GM12864 (cell line): ENCODE data around the gene PIK3R2.

ENCODE experiments used
- DNase-seq: peaks from one replicate; pipeline ENCODE4 v3.0.0-alpha.2; 2011; ENCODE audit warnings: low read depth
- H3K4me3 ChIP-seq: 2 replicates; pipeline ENCODE4 v1.5.1; 2011; ENCODE audit warnings: mild to moderate bottlenecking, low read depth, low read length, control low read depth
- TF ChIP-seq, protein P1 (sequence below): IDR thresholded peaks from 2 replicates; pipeline ENCODE4 v1.5.1; 2011; ENCODE audit warnings: low read depth, mild to moderate bottlenecking, moderate library complexity, low read length, control low read depth, inconsistent platforms; ENCODE audit errors: missing control alignments

Gene PIK3R2

DNA sequence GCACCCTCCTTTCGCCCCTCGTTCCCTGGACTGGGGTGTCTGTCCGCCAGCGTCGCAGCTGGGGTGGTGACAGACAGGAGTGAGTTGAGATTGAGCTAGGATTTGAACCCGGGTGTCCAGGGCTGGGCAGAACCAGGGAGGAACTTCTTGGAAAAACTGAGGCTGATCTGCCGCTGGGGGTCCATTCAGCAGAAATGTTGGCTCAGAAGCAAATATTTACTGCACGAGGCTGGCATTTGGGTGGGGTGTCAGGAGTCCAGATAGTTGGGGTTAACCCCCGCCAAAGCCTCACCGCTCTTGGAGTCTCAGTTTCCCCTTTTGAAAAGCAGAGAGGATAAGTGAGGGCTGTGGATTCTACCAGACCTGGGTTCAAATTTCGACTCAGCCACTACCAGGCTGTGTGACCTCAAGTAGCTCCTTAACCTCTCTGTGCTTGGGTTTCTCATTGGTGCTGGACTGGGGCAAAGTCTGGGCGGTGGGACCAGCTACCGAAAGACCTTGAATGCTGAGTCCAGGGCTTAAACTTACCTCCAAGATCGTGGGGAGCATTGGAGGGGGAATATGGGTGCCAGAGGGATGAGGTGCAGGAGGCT is 34.4 kb upstream of the PIK3R2 start:
- peak overlapping the region; percentile 81 for H3K4me3 ChIP-seq
- DNase-seq = no peak
- TF ChIP-seq, protein P1, sequence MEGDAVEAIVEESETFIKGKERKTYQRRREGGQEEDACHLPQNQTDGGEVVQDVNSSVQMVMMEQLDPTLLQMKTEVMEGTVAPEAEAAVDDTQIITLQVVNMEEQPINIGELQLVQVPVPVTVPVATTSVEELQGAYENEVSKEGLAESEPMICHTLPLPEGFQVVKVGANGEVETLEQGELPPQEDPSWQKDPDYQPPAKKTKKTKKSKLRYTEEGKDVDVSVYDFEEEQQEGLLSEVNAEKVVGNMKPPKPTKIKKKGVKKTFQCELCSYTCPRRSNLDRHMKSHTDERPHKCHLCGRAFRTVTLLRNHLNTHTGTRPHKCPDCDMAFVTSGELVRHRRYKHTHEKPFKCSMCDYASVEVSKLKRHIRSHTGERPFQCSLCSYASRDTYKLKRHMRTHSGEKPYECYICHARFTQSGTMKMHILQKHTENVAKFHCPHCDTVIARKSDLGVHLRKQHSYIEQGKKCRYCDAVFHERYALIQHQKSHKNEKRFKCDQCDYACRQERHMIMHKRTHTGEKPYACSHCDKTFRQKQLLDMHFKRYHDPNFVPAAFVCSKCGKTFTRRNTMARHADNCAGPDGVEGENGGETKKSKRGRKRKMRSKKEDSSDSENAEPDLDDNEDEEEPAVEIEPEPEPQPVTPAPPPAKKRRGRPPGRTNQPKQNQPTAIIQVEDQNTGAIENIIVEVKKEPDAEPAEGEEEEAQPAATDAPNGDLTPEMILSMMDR = no peak

DNA sequence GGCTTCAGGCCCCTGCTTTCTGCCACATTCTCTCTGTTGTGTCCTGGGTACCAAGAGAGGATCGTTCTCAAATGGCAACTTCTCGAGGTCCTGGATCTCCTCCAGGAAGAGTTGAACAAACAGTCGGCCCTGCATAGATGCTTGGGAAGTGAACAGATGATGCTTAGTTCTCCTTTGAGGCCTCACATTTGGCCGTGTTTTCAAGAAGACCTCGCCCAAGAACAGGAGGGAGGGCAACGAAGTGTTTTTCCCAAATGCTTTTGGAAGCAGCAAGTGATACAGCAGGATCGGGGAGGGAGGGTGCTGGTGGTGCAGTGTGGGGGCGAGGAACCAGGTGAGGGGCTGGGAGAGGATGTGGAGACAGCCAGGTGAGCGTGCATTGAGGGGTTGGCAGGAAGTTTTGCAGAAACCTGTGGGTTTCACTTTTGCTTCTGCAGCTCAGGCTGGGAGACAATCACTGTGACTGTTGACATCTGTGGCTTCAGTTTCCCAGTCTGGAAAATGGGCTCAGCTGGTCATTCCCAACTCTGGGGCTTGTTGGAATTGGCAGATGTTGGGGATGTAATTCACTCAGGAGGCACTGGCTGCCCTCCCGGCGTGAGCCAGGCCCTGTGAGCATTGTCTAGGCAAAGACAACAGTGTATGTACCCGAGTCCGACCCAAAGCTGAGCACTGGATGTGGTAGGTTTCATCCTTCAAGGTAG is 33.8 kb upstream of the PIK3R2 start:
- TF ChIP-seq, protein P1 = no peak
- DNase-seq = no peak
- peak overlapping the region; percentile 81 for H3K4me3 ChIP-seq

DNA sequence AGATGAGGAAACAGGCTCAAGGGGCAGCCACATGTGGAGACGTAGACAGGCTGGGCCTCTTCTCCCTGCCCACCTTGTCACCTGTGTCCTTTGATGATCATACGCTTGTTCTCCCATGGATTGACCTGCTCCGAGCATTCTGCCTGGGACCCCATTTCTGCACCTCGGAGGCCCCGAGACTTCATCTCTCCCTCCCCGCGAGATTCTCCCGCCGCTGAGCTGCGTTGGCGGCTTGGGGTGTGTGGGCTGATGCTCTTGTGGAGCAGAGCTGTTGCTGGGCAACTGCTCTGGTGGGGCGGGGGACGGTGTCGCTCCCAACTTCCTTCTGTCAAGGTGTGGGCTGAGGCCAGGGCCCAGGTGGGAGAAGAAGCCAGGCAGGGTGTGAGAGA is 33.3 kb upstream of the PIK3R2 start:
- H3K4me3 ChIP-seq = peak overlapping the region; percentile 81

DNA sequence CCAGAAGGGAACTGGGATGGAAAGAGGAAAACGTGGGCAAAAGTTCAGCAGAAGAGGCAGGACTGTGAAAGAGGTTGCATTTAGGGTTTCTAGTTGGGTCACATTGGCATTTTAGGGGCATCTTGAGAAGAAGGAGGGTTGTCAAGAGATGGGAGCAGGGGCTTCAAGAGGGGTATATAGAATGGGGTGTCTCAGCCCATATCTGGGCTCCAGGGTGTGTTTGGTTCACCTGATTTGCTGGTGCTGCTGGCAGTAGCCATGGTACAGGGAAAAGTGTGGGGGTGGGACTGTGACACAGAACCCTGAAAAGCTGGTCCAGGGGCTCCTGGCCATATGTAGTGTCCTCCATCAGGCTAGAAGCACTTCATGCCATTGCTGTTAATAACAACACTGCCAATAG is 32.8 kb upstream of the PIK3R2 start:
- no peak for DNase-seq
- no peak overlapping the region for H3K4me3 ChIP-seq
- TF ChIP-seq, protein P1 = no peak

More for the DNA sequence above, 33.3 kb upstream of the PIK3R2 start:
- DNase-seq = no peak
- TF ChIP-seq, protein P1 = no peak

DNA sequence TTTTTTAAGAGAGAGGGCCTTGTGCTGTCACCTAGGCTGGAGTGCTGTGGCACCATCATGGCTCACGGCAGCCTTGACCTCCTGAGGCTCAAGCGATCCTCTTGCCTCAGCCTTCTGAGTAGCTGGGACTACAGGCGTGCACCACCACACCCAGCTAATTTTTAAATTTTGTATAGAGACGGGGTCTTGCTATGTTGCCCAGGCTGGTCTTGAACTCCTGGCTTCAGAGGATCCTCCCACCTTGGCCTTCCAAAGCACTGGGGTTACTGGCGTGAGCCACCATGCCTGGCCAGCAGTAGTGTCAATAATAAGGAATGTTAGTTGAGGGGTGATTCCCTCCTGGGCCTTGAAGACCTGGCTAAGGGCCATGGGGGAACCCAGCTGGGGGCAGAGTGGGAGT is 31.8 kb upstream of the PIK3R2 start:
- no peak overlapping the region for H3K4me3 ChIP-seq
- DNase-seq = no peak
- TF ChIP-seq, protein P1 = no peak

DNA sequence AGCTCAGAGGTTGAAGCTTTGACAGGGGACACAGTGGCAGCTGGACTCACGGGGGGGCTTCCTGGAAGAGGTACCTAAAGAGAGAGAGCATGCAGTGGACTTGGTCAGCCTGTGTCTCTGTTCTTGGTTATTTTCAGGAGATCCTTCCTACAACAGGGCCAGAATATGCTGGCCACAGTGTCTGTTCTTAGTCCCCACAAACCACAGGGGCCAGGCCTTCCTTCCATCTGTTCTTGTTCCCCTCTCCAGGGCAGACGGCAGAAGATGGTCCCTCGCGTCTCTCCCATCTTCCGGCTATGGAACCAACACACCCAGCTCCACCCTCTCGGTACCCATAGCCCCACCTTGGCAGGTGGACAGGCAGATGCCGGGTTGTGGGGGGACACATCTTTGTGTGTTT is 30.5 kb upstream of the PIK3R2 start:
- TF ChIP-seq, protein P1 = no peak
- DNase-seq = no peak
- no peak overlapping the region for H3K4me3 ChIP-seq
